GM23338 (cell line): Measurements from ENCODE around the gene CNTROB. TPM values are rescaled to one million over a fixed set of nuclear protein-coding genes. Genes with fewer than 3 reads are reported as not detected.
A peak's percentile ranks its signal among the peaks of the same experiment; 100 is the strongest.

ENCODE experiments used
- ATAC-seq: fragments of 200-7000 bp; cut with Tn5 transposase; 3 replicates; pipeline ENCODE4 v1.9.1; 2020
- DNase-seq: peaks from one replicate; pipeline ENCODE4 v3.0.0-alpha.2; 2015; ENCODE audit warnings: low spot score
- H2AFZ ChIP-seq: fragments of 200-600 bp; sonication (generic); 2 replicates; pipeline ENCODE4 v1.8.0; 2016; ENCODE audit warnings: antibody characterized with exemption, mild to moderate bottlenecking, moderate library complexity
- H3F3A ChIP-seq: fragments of 200-600 bp; sonication (generic); replicated peaks from 2 replicates; pipeline ENCODE4 v1.8.0; 2017; ENCODE audit warnings: antibody characterized with exemption, mixed run types, low read depth
- H3K27ac ChIP-seq: fragments of 200-600 bp; sonication (generic); 2 replicates; pipeline ENCODE4 v1.6.1; 2016; ENCODE audit warnings: low read depth
- H3K27me3 ChIP-seq: fragments of 200-600 bp; sonication (generic); 2 replicates; pipeline ENCODE4 v1.8.0; 2016; ENCODE audit warnings: mild to moderate bottlenecking, mixed run types, moderate library complexity; ENCODE audit not compliant: insufficient read depth
- H3K36me3 ChIP-seq: fragments of 200-600 bp; sonication (generic); 2 replicates; pipeline ENCODE4 v1.8.0; 2016; ENCODE audit warnings: mild to moderate bottlenecking; ENCODE audit not compliant: insufficient read depth
- H3K4me1 ChIP-seq: fragments of 200-600 bp; sonication (generic); 2 replicates; pipeline ENCODE4 v1.8.0; 2016; ENCODE audit warnings: mild to moderate bottlenecking, moderate library complexity; ENCODE audit not compliant: insufficient read depth
- H3K4me2 ChIP-seq: fragments of 200-600 bp; sonication (generic); 2 replicates; pipeline ENCODE4 v1.7.1; 2017; ENCODE audit warnings: mixed run types
- H3K4me3 ChIP-seq: fragments of 200-600 bp; sonication (generic); 2 replicates; pipeline ENCODE4 v1.6.1; 2016; ENCODE audit warnings: mixed run types
- H3K79me2 ChIP-seq: fragments of 200-600 bp; sonication (generic); replicated peaks from 2 replicates; pipeline ENCODE4 v1.8.0; 2017; ENCODE audit warnings: mild to moderate bottlenecking; ENCODE audit not compliant: insufficient read depth
- H3K9me2 ChIP-seq: fragments of 200-600 bp; sonication (generic); 2 replicates; pipeline ENCODE4 v1.8.0; 2017; ENCODE audit not compliant: insufficient read depth
- H4K20me1 ChIP-seq: fragments of 200-600 bp; sonication (generic); replicated peaks from 2 replicates; pipeline ENCODE4 v1.8.0; 2017; ENCODE audit warnings: mild to moderate bottlenecking; ENCODE audit not compliant: insufficient read depth
- H3K27ac Mint-ChIP-seq: 2 replicates; pipeline ENCODE4 v1.8.0; 2020; ENCODE audit warnings: inconsistent platforms, mild to moderate bottlenecking, moderate library complexity, mixed read lengths
- H3K27me3 Mint-ChIP-seq: 3 replicates; pipeline ENCODE4 v1.8.0; 2022; ENCODE audit warnings: low read depth, mild to moderate bottlenecking, moderate library complexity, mixed read lengths, inconsistent platforms; ENCODE audit not compliant: insufficient read depth, poor library complexity
- H3K36me3 Mint-ChIP-seq: 3 replicates; pipeline ENCODE4 v1.8.0; 2021; ENCODE audit warnings: low read depth, mild to moderate bottlenecking, inconsistent platforms, moderate library complexity, mixed read lengths
- H3K4me1 Mint-ChIP-seq: 3 replicates; pipeline ENCODE4 v1.8.0; 2020; ENCODE audit warnings: mild to moderate bottlenecking, inconsistent platforms, mixed read lengths
- H3K4me3 Mint-ChIP-seq: 3 replicates; pipeline ENCODE4 v1.8.0; 2021; ENCODE audit warnings: moderate library complexity, mild to moderate bottlenecking, inconsistent platforms, mixed read lengths
- H3K9me3 Mint-ChIP-seq: 3 replicates; pipeline ENCODE4 v1.8.0; 2020; ENCODE audit warnings: moderate library complexity, mild to moderate bottlenecking, inconsistent platforms, mixed read lengths
- CREB1 ChIP-seq: fragments of 250-450 bp; sonication (Bioruptor Pico); IDR thresholded peaks from 2 replicates; pipeline ENCODE4 v1.5.0; 2020; ENCODE audit warnings: low read depth, mild to moderate bottlenecking, moderate library complexity
- EZH2 ChIP-seq: fragments of 200-600 bp; sonication (generic); IDR thresholded peaks from one replicate; pipeline ENCODE4 v1.8.0; 2017; ENCODE audit warnings: antibody characterized with exemption, mild to moderate bottlenecking, low read depth; ENCODE audit not compliant: unreplicated experiment
- JUNB ChIP-seq: IDR thresholded peaks from one replicate; pipeline ENCODE4 v1.6.1; 2016; ENCODE audit warnings: antibody characterized with exemption; ENCODE audit not compliant: unreplicated experiment
- polyA plus RNA-seq: library from polyadenylated mRNA; unstranded; fragments of >200 nt; fragmentation: Nextera tagmentation; extraction: Ambion mirVana; gene quantifications from 2 replicates; pipeline ENCODE4 v1.2.1, GENCODE V29; 2016
- total RNA-seq: library from RNA; depleted of rRNA; stranded (reverse); fragments of >200 nt; shearing (Covaris generic); gene quantifications from 2 replicates; pipeline ENCODE4 v1.2.3, GENCODE V29; 2014
- TF ChIP-seq, protein P1 (sequence below): fragments of 250-450 bp; sonication (Bioruptor Pico); IDR thresholded peaks from 2 replicates; pipeline ENCODE4 v1.5.0; 2020; ENCODE audit warnings: mild to moderate bottlenecking, moderate library complexity

Gene CNTROB
- total and polyA plus RNA-seq, 2 experiments from 2014 or later = 16.3 to 18.5 TPM

DNA sequence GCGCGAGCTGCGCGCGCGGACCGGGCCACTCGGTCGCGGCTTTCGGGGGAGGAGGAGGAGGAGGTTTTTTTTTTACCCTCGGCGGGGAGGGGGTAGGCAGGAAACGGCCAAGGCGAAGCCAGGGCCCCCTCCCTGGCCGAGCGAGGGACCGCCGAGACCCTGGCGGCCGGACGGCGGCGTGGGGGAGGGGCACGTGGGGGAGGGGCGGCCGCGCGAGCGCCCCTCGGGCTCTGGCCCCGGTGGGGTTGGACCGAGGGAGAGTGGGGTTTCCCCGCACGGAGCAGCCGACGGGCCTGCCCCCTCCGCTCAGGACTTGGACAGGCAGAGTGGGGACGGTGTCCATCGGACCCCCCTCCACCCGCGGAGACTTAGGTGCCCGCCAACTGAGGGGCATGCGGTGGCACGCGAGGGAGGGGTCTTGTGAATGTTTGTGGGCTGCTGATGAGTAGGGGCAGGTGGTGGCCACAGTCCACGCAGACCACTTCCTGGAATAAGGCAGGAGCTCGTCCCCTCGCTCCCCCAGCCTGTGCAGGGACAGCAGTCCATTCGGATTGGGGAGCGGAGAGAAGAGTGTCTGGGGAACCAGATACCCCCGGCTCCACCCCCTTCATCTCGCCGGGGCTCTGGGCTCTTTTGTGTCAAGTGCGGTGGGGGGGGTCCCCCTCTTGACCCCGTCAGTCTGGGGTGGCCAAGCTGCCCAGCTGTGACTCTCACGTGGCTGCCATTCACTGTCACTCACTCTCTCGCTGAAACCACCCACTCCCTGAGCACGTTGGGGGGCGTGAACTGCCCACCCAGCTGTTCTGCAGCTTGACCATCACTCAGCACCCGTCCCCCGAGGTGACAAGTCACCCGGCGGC, 46.4 kb upstream of the CNTROB start (continued):
- TF ChIP-seq, protein P1, sequence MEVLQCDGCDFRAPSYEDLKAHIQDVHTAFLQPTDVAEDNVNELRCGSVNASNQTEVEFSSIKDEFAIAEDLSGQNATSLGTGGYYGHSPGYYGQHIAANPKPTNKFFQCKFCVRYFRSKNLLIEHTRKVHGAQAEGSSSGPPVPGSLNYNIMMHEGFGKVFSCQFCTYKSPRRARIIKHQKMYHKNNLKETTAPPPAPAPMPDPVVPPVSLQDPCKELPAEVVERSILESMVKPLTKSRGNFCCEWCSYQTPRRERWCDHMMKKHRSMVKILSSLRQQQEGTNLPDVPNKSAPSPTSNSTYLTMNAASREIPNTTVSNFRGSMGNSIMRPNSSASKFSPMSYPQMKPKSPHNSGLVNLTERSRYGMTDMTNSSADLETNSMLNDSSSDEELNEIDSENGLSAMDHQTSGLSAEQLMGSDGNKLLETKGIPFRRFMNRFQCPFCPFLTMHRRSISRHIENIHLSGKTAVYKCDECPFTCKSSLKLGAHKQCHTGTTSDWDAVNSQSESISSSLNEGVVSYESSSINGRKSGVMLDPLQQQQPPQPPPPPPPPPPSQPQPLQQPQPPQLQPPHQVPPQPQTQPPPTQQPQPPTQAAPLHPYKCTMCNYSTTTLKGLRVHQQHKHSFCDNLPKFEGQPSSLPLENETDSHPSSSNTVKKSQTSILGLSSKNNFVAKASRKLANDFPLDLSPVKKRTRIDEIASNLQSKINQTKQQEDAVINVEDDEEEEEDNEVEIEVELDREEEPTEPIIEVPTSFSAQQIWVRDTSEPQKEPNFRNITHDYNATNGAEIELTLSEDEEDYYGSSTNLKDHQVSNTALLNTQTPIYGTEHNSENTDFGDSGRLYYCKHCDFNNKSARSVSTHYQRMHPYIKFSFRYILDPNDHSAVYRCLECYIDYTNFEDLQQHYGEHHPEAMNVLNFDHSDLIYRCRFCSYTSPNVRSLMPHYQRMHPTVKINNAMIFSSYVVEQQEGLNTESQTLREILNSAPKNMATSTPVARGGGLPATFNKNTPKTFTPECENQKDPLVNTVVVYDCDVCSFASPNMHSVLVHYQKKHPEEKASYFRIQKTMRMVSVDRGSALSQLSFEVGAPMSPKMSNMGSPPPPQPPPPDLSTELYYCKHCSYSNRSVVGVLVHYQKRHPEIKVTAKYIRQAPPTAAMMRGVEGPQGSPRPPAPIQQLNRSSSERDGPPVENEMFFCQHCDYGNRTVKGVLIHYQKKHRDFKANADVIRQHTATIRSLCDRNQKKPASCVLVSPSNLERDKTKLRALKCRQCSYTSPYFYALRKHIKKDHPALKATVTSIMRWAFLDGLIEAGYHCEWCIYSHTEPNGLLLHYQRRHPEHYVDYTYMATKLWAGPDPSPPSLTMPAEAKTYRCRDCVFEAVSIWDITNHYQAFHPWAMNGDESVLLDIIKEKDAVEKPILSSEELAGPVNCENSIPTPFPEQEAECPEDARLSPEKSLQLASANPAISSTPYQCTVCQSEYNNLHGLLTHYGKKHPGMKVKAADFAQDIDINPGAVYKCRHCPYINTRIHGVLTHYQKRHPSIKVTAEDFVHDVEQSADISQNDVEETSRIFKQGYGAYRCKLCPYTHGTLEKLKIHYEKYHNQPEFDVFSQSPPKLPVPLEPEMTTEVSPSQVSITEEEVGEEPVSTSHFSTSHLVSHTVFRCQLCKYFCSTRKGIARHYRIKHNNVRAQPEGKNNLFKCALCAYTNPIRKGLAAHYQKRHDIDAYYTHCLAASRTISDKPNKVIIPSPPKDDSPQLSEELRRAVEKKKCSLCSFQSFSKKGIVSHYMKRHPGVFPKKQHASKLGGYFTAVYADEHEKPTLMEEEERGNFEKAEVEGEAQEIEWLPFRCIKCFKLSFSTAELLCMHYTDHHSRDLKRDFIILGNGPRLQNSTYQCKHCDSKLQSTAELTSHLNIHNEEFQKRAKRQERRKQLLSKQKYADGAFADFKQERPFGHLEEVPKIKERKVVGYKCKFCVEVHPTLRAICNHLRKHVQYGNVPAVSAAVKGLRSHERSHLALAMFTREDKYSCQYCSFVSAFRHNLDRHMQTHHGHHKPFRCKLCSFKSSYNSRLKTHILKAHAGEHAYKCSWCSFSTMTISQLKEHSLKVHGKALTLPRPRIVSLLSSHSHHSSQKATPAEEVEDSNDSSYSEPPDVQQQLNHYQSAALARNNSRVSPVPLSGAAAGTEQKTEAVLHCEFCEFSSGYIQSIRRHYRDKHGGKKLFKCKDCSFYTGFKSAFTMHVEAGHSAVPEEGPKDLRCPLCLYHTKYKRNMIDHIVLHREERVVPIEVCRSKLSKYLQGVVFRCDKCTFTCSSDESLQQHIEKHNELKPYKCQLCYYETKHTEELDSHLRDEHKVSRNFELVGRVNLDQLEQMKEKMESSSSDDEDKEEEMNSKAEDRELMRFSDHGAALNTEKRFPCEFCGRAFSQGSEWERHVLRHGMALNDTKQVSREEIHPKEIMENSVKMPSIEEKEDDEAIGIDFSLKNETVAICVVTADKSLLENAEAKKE = no peak

- 0 out of 2 replicates have a peak, but pooled peaks cover 3% of the 10 kb centered on the region for H3K36me3 ChIP-seq
- H3F3A ChIP-seq = peaks cover 8% of the 10 kb centered on the region
- no peaks in the 10 kb centered on the region for H4K20me1 ChIP-seq
- Mint-ChIP-seq H3K4me3 (no peak overlapping the region), H3K36me3 (no peaks in the 10 kb centered on the region; the same call in 2 of the 3 replicates), H3K9me3 (no peaks in the 10 kb centered on the region; the same call in 2 of the 3 replicates), H3K27me3 (peaks cover 9% of the 10 kb centered on the region), H3K4me1 (peaks cover 3% of the 10 kb centered on the region; the same call in 2 of the 3 replicates), H3K27ac (no peak overlapping the region)
- peaks cover 64% of the 10 kb centered on the region for H3K27me3 ChIP-seq
- H3K79me2 ChIP-seq = no peaks in the 10 kb centered on the region
- peaks cover 46% of the 10 kb centered on the region for H3K4me1 ChIP-seq
- H3K4me2 ChIP-seq = peak overlapping the region; percentile 88
- H2AFZ ChIP-seq = peak overlapping the region; percentile 87
- H3K27ac ChIP-seq = no peak overlapping the region
- H3K9me2 ChIP-seq = no peaks in the 10 kb centered on the region
- peak; percentile 72 for DNase-seq
- peak overlapping the region; percentile 65 for H3K4me3 ChIP-seq
- peak; percentile 44 for ATAC-seq
- TF ChIP-seq JUNB (no peak), CREB1 (CRISPR knock-in tag) (0 out of 2 replicates have a peak, but pooled peaks have one; percentile 18), EZH2 (peak; percentile 15)
Measured at GRCh38 chr17:7886227-7887037, 45.6 kb upstream of the CNTROB start.
